MV-4-11 (cell line): ENCODE measurements around the gene AGPS.
"Not testable (repeated sequence)": the region's sequence is repeated elsewhere in the genome, so short reads cannot be mapped to it uniquely, and the experiment has no call there.

Source experiments
- DNase-seq: peaks from one replicate; lab custom pipeline; 2025; lab: John Stamatoyannopoulos, UW

AGPS gene

GRCh38 chr2:177385151-177385550 lies 7.4 kb upstream of the AGPS start:
- DNase-seq, result no peak

GRCh38 chr2:177391822-177392372 lies 676 bp upstream of the AGPS start:
- no peak for DNase-seq

- DNase-seq, result no peak
These were observed 706 bp downstream of the AGPS start for GRCh38 chr2:177393203-177393755.

- no peak for DNase-seq
These were observed 1.4 kb downstream of the AGPS start for GRCh38 chr2:177393824-177394593.

- peak; percentile 18 for DNase-seq
These were observed 2.0 kb downstream of the AGPS start for GRCh38 chr2:177394594-177394973.

GRCh38 chr2:177395351-177396065 lies 2.9 kb downstream of the AGPS start:
- peak; percentile 45 for DNase-seq

- DNase-seq, result no peak
These were observed 4.3 kb downstream of the AGPS start for GRCh38 chr2:177396703-177397460.

- DNase-seq, result peak; percentile 92
These were observed 5.1 kb downstream of the AGPS start for GRCh38 chr2:177397481-177398289.

- peak; percentile 20 for DNase-seq
These were observed 5.7 kb downstream of the AGPS start for GRCh38 chr2:177398290-177398683.

GRCh38 chr2:177398791-177399190 lies 6.2 kb downstream of the AGPS start:
- no peak for DNase-seq

GRCh38 chr2:177399376-177399775 lies 6.8 kb downstream of the AGPS start:
- DNase-seq, result no peak

- no peak for DNase-seq
These were observed 7.9 kb downstream of the AGPS start for GRCh38 chr2:177400337-177400923.

GRCh38 chr2:177402096-177402495 lies 9.5 kb downstream of the AGPS start:
- DNase-seq, result no peak

- no peak for DNase-seq
These were observed 11.3 kb downstream of the AGPS start for GRCh38 chr2:177403838-177404237.

GRCh38 chr2:177404243-177404642 lies 11.7 kb downstream of the AGPS start:
- DNase-seq, result no peak

- DNase-seq, result no peak
These were observed 12.6 kb downstream of the AGPS start for GRCh38 chr2:177405029-177405692.

GRCh38 chr2:177406182-177406581 lies 13.6 kb downstream of the AGPS start:
- DNase-seq, result no peak

GRCh38 chr2:177407031-177407430 lies 14.5 kb downstream of the AGPS start:
- DNase-seq, result no peak

GRCh38 chr2:177410629-177411028 lies 18.1 kb downstream of the AGPS start:
- not testable (repeated sequence) for DNase-seq

- no peak for DNase-seq
These were observed 21.1 kb downstream of the AGPS start for GRCh38 chr2:177413703-177414102.
